Measurements from ENCODE around the gene C22orf31.
"Not testable (repeated sequence)": the region's sequence is repeated elsewhere in the genome, so short reads cannot be mapped to it uniquely, and the experiment has no call there.

The C22orf31 gene

DNA sequence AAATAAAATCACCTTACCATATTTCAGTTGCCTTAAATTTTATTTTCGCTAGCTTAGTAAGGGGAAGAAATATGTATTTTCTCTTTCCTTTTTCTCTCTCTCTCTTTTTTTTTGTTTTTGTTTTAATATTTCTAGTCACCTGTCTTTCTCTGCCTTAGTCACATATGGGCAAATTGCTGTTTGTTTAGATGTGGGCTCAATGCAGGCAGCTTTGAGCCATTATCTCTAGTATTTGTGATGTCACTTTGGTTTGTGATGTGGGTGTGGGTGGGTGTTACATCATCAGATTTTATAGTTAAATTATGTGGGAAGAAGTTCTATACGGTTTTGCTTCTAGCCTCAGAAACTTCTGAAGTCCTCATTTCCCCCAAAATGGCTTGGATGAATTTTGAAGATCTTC lies at the start of gene C22orf31:
Gene C22orf31, minus strand, starts transcription at position 59 of the 400 bp plus-strand sequence. Its CDS starts 39 bp downstream, at position 20.
- no peak for DNase-seq

DNA sequence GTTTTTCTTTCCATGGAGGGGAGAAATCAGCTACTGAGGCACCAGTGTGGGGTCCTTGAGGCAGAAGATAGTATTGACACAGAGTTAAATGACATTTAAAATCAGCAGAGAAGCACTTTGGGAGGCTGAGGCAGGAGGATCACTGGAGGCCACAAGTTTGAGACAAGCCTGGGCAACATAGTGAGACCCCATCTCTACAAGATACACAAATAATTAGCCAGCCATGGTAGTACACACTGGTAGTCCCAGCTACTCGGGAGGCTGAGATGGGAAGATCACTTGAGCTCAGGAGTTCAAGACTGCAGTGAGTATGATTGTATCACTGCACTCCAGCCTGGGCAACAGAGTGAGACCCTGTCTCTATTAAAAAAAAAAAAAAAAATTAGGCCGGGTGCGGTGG lies 49.3 kb upstream of the C22orf31 start:
- DNase-seq = no peak

DNA sequence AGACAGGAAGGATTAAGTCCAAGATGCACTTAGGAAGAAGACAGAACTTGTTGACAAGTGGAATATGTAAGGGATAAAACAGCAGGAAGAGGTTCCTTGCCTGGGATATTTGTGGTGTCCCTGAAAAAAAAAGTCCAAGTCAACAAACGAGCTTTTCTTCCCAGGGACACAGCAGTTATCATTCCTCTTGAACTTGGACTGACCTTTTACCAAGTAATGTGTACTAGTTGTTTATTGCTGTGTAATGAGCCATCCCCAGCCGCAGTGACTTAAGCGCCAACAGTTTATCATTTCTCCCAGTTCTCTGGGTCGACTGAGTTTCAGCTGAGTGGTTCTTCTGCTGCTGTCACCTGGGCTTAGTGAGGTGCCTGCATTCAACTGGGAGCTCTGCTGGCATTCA lies 48.2 kb upstream of the C22orf31 start:
- no peak for DNase-seq

DNA sequence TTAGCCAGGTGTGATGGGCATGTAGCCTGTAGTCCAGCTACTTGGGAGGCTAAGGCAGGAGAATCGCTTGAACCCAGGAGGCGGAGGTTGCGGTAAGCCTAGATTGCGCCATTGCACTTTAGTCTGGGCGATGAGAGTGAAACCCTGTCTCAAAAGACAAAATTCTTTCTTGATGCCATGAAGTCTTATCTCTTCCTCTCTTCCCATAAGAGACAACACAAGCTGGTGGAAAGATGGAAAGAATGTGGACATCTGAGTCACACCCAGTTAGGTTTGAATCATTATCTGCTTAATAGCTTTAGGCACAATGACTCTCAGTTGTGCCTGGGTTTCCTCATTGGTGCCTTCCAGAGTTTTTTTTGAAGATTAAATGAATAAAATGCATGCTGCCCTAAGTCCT lies 46.5 kb upstream of the C22orf31 start:
- no peak for DNase-seq

DNA sequence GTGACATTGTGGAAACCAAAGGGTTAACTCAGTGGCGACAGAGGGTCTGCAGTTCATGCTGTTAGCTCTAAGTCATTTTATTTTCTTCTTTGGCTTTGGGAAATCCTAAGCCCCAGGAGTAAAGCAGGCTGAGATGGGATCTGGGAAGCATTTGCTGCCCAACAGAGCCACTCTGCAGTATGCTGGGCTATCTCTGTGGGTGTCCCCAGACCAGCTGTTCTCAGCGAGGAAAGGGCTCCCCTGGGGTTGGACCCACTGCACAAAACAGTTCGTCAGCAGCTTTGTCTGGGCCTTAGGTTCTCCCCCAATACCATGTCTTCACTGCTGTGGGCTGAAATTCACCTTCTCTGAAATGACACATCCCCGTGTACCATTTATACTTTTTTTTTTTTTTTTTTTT lies 45.2 kb upstream of the C22orf31 start:
- no peak for DNase-seq

DNA sequence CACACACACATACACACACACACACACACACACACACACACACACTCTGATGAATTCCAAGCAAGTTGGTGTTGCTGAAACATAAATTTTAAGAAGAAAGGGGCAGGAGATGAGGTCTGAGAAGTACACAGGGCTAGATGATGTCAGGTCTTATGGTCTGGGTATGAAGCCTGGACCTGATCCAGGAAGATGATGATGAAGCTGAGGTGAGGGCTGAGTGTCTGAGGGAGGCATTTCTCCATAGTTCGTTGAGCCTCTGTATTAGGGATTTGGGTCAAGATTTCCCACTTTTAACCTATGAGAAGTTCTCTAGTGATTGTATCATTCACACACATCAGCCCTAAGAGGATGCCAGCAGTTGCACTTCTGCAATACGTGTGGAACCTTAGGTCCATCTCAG lies 43.8 kb upstream of the C22orf31 start:
- no peak for DNase-seq

DNA sequence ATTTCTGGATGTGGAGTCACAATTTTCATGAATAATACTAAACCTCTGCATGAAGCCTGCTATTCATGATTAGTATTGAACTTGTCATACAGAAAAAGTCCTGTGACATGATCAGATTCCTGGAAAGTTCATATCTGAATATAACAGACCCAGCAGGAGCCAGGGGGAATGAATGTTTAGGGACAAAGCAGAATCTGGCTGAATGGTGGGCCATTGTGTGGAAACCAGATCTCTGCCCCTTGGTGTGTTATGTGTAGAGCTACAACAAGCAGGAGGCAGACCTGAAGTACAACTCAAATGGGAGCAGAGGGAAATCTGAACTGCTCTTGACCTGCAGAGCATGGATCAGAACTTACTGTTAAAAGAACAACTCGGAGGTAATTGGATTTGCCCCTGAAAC lies 41.5 kb upstream of the C22orf31 start:
- DNase-seq = no peak

DNA sequence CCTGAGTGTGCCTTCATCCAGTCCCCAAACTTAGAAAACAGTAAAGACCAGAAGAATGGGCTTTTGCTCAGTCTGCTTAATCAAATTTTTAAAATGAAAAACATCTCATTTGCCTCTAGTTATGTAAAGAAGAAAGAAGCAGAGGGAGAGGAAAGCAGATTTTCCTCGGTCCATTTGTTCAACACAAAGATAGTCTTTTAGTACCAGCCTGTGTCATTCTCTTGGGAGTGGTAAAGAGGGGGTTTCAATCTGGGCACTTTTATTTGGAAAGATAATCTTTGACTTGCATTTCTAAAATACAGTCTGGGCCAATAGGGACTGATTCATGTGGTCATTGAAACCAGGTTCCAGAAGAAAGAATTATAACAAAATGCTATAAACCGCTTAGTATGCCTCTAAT lies 40.7 kb upstream of the C22orf31 start:
- no peak for DNase-seq

DNA sequence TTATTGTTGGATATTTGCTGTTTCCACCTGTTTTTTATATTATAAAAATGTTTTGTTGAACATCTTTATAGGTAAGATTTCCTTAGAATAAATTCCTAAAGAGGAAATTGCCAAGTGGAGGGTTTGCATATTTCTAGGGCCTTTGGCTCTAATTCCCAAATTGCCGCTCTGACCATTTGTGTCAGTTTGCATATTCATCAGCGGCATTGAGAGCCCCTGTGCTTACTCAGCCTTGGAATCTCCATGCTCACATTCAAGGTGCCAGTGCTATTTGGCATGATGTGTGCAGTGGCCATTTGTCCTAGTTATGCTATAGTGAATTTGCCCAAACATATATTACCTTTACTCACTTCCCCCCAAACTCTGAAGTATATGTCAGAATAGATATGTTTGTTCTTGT lies 36.7 kb upstream of the C22orf31 start:
- no peak for DNase-seq

DNA sequence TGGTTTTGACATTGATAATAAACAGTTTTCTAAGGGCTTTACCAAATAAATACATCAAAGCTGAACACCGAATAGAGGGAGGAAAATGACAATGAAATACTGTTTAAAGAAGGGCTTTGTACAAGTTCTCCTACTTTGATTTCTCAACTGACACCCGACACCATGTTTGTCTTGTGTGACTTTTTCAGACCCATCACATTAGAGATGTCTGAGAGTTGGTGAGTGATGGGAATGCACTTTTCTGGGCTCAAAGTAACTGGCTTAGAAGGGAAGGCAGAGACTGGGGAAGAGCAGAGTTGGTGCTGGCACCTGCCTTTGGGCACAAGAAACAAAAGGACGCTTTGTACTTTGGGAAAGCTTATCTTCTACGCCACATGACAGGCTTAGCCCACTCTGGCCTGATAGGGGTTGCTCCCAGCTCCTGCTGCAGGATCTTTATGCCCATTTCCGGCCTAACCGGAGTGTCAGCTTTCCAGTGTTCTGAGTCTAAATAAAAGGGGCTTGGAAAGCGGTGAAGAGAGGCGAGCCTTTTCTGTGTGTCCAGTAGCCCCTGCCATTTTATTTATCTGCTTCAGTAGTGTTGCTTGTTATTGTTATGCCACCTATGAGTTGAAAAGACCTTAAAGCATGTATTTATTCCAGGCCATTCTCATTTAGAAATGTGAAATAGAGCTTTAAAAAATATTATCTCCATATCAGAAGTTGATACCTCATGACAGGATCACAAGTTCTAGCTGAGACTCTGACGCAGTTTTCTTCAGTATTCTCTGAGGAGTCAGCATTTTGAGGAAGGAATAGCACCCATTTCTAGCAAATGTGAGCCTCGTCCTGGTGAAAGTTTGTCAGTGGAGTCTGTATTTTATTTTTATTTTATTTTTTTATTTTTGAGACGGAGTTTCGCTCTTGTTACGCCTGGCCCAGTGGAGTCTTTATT lies 35.4 kb upstream of the C22orf31 start:
- DNase-seq = peak in 5 of 51 donors; percentile 11 to 29 (median 20)

DNA sequence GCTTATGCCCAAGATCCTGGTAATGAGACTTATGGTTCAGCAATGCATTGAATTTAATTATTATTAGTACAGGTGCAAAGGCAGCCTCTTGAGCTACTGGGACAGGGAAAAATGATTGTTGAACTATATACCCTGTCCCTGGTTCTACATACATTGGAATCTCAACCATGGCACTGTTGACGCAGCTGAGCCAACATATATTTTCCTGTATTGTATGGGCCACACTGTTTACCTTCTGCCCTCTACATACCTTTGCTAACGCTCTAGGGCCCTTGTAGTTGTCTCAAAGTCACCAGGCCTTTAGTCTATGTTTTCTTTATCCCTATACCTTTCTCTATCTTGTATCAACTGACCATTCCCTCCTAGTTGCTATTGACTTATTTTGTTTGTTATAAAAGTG lies 33.8 kb upstream of the C22orf31 start:
- DNase-seq = no peak

DNA sequence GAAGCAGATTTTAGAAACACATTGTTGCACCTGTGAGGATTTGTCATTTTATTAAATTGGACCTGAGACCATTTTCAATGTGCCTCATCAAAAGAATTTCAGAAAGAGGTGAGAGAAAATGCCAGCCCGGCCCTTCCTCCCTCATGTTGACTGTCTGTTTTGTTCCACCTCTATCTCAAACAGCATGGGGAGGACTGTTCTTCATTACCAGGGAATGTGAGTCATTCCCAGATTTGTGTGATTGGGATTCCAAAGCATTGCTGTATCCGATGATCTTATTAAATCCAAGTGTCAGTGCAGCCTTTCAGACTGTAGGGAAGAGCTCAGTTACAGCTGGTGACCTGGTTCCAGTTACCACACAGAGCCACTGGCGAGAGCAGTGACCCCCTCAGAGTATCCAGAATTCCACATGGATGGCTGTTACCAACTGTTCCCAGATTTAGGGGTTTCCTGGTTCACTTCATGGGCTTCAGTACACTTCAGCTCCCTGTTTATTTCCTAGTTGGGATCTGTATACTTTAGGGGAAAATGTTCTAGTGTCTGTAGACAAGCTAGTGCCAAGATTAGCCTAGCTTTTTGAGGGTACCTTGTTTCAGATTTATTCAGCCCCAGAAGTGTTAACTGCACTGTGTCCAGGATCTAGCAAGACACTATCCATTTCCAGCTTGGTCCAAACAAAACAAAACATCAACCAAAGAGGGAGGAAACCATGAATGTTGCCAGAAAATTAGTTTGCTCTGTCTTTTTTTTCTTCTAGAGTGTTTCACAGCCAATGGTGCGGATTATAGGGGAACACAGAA lies 32.1 kb upstream of the C22orf31 start:
- DNase-seq = peak in 1 of 51 donors; percentile 21

DNA sequence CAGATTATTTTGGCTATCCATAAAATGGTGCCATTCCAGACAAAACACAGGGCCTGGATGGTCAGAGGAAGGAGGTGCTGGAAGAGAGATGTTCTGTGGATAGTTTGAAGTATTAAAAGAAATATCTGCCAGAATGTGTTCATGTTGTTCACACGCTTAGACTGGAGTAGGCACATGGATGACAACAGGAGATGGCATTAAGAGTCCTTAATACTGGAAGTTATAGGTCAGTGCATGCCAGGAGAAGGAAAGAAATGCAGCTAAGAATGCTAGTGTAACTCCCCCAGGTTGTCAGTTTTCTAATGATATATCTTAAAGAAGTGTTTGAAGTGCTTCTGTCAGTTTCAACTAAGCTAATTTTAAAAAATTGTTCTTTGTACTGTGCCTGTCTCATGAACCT lies 31.4 kb upstream of the C22orf31 start:
- DNase-seq = no peak

DNA sequence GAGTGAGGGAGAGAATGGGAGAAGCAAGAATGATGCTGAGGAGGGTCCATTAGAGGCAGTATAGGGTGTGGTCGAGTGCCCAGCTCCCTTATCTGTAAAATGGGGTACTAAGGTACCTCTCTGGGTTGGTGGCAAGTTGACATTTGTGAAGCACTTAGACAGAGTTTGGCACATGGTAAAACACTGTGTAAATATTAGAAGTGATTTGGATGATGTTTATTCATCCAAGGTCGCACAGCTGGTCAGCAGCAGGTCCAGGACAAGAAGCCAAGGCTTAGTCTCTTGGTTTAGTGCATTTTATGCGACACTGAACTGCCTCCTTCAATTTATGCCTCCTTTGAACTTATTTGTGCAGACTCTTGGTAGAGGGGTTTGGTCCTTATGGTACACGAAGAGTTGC lies 30.6 kb upstream of the C22orf31 start:
- no peak for DNase-seq

DNA sequence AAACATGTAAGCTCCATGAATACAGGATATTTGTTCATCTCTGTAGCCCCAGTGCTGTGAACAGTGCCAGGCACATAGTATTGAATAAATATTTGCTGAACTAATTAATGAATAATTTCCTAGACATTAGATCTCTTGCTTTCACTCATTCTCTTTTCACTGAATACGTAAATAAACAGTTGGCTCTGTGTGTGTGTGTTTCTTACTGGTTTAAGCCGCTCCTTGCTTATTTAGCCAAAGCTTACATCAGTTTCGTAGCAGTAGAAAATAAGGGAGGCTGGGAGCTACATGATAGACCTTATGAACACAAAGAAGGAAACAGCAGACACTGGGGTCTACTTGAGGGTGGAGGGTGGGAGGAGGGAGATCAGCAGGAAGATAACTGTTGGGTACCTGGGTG lies 28.4 kb upstream of the C22orf31 start:
- no peak for DNase-seq

DNA sequence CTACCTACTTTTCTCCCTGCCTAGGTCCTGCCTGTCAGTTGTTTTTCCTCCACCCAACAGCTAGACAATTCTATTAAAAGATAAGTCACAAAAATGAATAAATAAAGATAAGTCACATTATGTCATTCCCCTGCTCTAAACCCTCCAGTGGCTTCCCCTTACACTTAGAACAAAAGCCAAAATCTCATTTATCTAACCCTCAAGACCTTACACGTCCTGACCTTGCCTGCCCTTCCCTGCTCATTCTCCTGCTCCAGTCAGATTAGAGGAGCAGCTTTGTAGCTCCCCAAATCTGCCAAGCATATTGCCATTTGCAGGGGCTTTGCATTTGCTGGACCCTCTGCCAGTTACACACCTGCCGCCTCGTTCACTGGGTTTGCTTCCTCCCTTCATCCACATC lies 27.9 kb upstream of the C22orf31 start:
- no peak for DNase-seq

DNA sequence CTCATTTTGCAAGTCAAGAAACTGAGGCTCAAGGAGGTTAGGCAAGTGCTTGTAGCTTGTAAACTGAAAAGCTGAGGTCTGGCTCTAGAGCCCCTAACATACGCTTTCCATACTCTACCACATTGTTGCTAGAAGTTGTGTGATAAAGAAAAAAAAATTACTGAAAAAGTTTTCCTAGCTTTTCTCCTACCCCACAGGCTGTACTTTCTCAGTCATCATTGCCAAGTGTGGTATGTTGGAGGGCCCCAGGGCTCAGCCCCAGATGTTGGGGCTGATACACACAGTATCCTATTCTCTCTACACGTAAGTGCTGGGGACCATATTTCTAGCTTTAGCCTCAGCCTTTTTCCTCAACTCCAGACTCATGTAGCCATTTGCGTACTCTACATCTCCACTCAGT lies 27.2 kb upstream of the C22orf31 start:
- no peak for DNase-seq

DNA sequence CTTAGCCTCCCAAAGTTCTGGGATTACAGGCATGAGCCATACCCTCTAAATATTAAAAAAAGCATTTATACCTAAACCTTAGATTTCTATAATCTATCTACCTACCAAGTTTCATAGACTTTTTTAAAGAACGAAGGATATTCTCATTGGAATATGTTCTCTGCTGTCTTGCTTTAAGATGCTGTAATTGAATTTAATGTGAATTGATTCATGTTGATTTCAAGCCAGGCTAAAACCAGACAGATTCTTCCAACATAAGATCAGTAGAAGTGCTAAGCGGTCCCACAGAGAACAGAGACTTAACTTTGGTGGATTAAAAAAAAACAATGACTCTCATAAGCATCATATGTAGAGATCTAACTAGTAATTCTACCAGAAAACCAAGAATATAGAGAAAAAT lies 25.4 kb upstream of the C22orf31 start:
- DNase-seq = no peak

DNA sequence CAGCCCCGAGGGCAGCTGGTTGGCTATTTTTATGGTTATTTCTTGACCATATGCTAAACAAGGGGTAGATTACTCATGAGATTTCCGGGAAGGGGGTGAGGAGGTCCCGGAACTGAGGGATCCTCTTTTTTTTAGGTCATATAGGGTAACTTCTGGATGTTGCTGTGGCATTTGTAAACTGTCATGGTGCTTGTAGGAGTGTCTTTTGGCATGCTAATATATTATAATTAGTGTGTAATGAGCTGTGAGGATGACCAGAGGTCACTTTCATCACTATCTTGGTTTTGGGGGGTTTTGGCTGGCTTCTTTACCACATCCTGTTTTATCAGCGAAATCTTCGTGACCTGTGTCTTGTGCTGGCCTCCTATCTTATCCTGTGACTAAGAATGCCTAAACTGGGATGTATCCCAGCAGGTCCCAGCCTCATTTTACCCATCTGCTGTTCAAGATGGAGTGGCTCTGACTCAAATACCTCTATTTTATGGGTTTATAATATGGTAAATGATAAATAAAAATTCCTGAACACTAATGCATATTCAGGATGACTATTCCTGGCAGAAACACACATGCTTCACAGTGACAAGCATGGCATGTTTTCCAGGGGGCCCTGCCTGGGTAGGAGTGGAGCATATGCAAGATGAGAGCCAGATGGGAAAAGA lies 22.4 kb upstream of the C22orf31 start:
- no peak for DNase-seq

DNA sequence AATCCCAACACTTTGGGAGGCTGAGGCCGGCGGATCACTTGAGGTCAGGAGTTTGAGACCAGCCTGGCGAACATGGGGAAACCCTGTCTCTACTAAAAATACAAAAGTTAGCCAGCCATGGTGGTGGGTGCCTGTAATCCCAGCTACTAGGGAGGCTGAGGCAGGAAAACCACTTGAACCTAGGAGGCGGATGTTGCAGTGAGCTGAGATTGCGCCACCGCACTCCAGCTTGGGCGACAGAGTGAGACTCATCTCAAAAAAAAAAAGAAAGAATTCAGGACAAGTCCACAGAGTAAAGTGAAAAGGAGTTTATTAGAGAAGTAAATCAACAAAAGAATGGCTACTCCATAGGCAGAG lies 21.9 kb upstream of the C22orf31 start:
- DNase-seq = not testable (repeated sequence)

DNA sequence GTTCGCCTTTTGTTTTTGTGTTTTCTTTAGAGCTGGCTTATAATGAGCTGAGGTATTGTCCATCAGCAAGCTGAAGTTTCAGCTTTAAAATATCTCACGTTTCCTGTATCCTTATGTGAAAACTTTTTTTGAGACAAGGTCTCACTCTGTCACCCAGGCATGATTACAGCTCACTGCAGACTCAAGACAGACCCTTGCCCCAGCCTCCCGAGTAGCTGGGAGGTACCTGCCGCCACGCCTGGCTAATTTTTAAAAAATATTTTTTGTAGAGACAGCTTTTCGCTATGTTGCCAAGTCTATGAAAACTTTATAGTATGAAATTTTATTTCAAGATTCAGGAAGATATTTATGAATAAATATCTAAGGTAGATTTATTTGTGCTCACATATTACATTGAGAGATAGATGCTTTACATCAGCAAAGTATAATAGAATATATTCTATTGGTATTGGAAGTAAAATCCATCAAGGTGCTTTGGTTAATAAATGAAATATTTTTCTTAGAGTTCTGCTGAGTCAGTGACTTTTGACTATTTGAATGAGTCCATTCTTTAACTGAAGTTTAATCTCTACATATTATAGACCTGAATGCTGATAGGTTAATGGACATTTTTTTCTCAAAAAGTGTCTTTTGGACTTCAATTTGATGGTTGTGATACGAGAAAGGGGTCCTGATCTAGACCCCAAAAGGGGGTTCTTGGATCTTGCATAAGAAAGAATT lies 21.4 kb upstream of the C22orf31 start:
- DNase-seq = no peak
